Coronary artery (tissue), 2 donors: Measurements from ENCODE around the gene DGKD.

Experiments used
- DNase-seq: peaks from one replicate; pipeline ENCODE4 v3.0.0-alpha.2; 2017; ENCODE audit warnings: low spot score
- H3K27ac ChIP-seq, 2 donors: fragments of 200-600 bp; sonication (generic); one replicate each; pipeline ENCODE4 v1.5.1; 2016 to 2019
- H3K4me3 ChIP-seq: fragments of 200-600 bp; sonication (generic); 2 replicates; pipeline ENCODE4 v1.5.1; 2016; ENCODE audit warnings: mild to moderate bottlenecking, moderate library complexity
- TF ChIP-seq, protein P1 (sequence below): fragments of 200-600 bp; sonication (generic); IDR thresholded peaks from one replicate; pipeline ENCODE4 v1.5.1; 2019; ENCODE audit warnings: antibody characterized with exemption

DGKD gene

DNA sequence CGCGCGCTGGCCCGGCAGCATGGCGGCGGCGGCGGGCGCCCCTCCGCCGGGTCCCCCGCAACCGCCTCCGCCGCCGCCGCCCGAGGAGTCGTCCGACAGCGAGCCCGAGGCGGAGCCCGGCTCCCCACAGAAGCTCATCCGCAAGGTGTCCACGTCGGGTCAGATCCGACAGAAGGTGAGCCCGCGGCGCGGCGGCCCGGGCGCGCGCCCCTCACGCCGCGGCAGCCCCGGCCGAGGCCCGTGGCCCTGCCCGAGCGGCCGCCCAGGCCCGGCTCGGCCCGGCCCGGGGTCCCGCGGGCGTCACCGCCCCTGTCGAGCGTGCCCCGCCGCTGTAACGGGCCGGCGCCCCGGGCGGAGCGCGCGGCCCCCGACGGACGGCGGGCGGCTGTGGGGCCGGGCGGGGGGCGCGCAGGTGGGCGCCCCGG is 218 bp downstream of the DGKD start:
- TF ChIP-seq, protein P1, sequence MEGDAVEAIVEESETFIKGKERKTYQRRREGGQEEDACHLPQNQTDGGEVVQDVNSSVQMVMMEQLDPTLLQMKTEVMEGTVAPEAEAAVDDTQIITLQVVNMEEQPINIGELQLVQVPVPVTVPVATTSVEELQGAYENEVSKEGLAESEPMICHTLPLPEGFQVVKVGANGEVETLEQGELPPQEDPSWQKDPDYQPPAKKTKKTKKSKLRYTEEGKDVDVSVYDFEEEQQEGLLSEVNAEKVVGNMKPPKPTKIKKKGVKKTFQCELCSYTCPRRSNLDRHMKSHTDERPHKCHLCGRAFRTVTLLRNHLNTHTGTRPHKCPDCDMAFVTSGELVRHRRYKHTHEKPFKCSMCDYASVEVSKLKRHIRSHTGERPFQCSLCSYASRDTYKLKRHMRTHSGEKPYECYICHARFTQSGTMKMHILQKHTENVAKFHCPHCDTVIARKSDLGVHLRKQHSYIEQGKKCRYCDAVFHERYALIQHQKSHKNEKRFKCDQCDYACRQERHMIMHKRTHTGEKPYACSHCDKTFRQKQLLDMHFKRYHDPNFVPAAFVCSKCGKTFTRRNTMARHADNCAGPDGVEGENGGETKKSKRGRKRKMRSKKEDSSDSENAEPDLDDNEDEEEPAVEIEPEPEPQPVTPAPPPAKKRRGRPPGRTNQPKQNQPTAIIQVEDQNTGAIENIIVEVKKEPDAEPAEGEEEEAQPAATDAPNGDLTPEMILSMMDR, result no peak
- peak overlapping the region in 1 of 2 donors; percentile 76 for H3K27ac ChIP-seq
- H3K4me3 ChIP-seq, result peak overlapping the region; percentile 90
- no peak for DNase-seq

DNA sequence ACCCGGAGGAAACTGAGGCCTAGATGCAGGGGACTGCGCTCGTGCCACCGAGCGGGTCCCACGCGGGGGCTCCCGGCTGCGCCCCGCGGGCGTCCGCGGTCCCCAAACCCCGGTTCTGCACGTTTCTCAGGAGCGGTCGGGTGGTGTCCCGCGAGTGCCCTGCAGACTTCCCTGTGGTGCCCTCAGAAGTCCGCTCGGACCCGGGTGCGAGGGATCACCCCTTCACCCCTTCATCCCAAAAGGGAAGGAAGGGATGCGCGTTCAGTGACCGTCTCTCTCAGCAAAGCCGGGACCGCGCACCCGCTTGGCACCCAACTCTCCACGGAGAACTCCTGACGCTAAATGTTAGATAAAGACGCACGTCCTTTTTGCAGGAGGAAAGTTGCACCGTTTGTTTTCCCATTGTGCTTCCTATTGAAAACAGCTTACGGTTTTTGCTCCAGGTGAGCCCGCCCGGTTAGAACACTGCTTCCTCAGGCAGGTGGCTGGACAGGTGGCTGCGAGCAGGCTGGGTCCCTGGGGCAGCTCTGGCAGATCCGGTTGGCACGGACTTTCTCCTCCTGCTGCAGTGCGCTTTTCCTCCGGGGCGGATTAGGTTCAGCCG is 779 bp downstream of the DGKD start:
- TF ChIP-seq, protein P1, result no peak
- H3K4me3 ChIP-seq, result peak overlapping the region; percentile 90
- H3K27ac ChIP-seq, result peak overlapping the region in 1 of 2 donors; percentile 76
- DNase-seq, result no peak

DNA sequence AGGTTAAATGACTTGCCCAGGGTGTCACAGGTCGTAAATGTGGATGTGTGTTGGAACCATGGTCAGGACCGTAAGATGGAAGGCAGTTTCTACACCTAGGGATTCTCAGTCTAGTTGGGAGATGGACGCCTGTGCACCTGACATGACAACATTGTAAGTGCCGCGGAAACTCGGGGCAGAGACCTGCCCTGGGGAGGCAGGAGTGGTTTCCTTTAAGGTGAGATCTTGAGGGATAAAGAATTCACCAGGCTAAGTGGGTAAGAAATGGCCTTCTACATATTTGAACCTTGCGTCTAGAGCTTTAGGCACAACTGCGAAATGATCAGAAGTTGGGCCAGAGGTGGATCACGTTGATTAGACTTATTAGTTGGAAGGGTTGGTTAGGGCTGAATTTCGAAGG is 1.6 kb downstream of the DGKD start:
- no peak for DNase-seq
- TF ChIP-seq, protein P1, result no peak
- Histone ChIP-seq H3K27ac (no peak overlapping the region), H3K4me3 (peak overlapping the region; percentile 90)

DNA sequence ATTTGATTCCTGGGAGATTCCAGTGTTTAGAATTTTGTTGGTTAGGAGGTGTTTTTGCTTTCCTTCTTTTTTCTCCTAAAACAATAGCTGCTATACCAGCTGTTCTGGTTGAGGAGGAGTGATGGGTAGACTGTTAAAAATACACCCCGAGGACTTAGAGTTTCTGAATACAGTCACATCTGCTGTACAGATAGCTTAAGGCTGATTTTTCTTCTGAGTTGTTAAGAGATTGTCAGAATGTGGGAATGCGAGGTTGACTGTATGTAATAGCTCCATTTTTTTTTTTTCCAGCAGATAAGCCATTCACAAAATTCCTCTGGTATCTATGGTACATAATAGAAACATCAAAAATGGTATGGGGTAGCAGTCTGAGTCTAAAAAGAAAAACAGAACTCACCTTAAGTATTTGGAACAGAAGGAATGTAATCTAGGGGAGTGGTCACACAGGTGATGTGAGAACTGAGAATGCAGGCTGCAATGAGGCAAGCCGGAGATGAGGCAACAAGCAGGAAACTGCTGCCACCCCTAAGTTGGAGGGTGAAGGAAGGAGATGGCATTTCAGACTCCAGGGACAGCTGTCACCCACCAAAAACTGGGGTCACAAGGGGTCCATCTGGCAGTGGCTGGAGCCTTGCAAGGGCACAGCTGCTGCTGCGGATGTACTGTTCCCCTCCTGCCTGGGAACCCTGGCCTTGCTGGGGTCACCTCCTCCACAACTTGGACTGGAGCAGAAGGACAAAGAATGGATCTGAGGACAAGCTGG is 2.4 kb downstream of the DGKD start:
- no peak overlapping the region for H3K27ac ChIP-seq

DNA sequence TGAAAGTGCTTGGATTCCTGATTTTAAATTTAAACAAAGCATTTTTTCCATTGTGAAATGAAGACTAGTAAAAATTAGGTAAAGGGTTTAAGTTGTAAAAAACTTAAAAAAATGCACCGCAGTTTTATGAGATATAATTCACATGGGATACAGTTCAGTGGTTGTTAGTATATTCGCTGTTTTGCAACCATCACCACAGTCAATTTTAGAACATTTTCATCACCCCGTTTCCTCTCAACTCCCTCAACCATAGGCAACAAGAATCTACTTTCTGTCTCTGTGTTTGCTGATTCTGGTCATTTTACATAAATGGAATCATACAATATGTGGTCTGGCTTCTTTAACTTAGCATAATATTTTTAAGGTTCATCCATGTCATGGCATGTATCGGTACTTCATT is 4.0 kb downstream of the DGKD start:
- TF ChIP-seq, protein P1, result no peak
- H3K27ac ChIP-seq, result no peak overlapping the region

More for the DNA sequence above, 2.4 kb downstream of the DGKD start:
- TF ChIP-seq, protein P1, result no peak
- peak overlapping the region; percentile 90 for H3K4me3 ChIP-seq
- no peak for DNase-seq

DNA sequence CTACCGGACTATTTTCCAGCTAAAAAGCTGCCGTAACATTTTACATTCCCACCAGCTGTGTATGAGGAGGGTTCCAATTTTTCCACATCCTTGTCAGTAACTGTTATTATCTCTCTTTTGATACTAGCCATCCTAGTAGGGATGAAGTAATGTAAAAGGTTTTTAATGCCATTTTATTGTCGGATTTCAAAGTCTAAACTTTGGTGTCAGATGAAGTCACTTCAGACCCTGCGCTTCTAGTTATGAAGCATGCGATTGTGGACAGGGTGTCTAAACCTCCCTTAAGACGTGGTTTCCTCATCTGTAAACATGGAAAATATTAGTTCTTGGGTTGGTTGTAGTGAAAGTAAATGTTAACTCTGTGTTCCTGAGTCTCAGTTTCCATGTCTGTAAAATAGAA is 4.7 kb downstream of the DGKD start:
- H3K27ac ChIP-seq, result no peak overlapping the region
- no peak for DNase-seq
- TF ChIP-seq, protein P1, result no peak
- no peak overlapping the region for H3K4me3 ChIP-seq

More for the DNA sequence above, 4.0 kb downstream of the DGKD start:
- H3K4me3 ChIP-seq, result no peak overlapping the region
- DNase-seq, result no peak

DNA sequence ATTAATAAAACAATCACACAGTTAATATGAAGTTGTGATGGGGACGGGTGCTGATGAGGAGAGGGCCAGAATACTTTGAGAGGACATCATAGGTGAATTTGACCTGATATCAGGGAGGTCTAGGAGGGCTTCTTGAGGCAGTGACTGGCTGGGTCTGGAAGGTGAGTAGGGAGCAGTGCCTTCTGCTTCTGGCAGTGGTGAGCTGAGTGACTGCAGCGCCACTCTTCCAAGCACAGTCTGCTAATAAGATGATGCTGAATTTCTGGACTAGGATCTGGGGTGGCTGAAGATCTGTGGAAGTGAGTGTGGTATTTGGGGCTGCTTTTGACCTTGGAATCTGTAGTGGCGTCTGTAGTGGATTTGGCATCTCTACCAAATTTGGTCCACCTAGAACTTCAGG is 5.5 kb downstream of the DGKD start:
- no peak overlapping the region for H3K27ac ChIP-seq
- TF ChIP-seq, protein P1, result no peak
- H3K4me3 ChIP-seq, result no peak overlapping the region
- no peak for DNase-seq
